Mesenteric fat pad (tissue), 1 donor: ENCODE data around the gene HPCAL1. TPM values are rescaled to one million over a fixed set of nuclear protein-coding genes. Genes with fewer than 3 reads are reported as not detected.

ENCODE experiments used
- DNase-seq: peaks from one replicate; pipeline ENCODE4 v3.0.0-alpha.2; 2020; ENCODE audit warnings: low spot score
- total RNA-seq: library from RNA; stranded (reverse); fragmentation: NEBNext Ultra II Directional; extraction: Animal tissue kit (Norgen Biotek cat#: 25700); gene quantifications from one replicate; pipeline ENCODE4 v1.2.1, GENCODE V29; 2021
- donor health status: DM: yes; HTN: yes; CAD: no.

Gene HPCAL1
- total RNA-seq, 1 donor from 2014 or later: 45.3 TPM

GRCh38 chr2:10417551-10418335 lies 115.0 kb downstream of the HPCAL1 start:
- DNase-seq: no peak

- DNase-seq: no peak
Measured at GRCh38 chr2:10419553-10420257, 117.0 kb downstream of the HPCAL1 start.

DNA sequence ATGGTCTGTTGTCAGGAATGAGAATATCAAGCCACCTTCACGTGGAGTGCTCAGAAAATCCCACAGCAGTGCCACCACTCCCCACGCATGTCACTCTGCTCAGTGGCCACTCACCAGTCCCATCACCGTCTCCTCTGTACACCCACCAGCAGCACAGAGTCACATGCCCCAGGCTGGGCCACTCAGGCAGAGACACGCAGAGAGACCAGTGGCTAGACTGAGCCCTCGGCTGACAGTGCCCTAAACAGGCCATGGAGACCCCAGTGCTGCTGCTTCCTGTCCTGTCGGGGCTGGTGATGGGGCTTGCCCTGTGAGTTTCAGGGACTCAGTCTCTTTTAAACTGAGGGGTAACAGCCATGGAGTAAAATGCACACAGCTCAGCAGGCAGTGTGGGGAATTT lies 119.5 kb downstream of the HPCAL1 start:
- DNase-seq: no peak

GRCh38 chr2:10422732-10423399 lies 120.2 kb downstream of the HPCAL1 start:
- no peak for DNase-seq

GRCh38 chr2:10423400-10423774 lies 120.7 kb downstream of the HPCAL1 start:
- no peak for DNase-seq

DNA sequence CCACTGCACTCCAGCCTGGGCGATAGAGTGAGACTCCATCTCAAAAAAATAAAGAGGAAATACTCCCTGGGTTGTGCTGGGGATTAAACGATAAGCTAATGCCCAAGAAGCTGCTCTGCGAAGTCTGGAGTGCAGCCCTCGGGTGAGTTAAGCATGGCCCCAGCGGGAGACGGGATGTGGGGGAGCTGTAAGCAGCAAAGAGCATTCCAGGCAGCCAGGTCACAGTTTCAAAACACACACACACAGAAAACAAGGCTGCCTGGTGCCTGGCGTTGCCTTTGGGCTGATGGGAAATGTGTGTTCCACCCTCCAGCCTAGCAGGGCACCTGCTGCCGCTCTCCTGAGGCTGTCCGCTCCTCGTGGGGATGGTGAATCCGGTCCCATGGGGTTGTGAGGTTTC lies 121.3 kb downstream of the HPCAL1 start:
- no peak for DNase-seq

DNA sequence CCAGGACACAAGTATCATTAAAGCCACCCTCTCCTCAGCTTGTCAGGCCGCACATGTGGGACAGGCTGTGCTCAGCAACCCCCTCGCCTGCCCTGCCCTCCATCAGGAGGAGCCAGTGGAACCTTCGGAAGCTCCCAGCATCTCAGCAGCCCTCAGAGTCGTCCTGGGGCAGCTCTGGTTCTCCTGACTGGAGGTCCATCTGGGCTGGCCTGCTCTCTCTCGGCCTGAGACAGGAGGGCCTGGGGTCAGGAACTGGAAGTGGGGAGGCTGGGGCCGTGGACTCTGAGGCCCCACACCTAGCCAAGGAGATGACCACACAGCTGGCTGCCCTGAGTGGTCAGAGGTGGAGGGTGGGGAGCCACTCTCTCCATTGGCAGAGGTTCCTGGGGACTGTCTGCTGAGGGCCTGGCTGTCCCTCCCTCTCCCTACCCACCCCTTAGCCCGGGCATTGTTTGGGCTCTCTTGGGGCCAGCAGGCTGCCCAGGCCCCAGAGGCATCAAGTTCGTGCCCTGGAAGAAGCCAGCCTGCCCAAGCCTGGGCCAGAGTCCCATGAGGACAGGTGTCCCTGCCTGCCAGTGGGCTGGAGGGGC lies 122.3 kb downstream of the HPCAL1 start:
- no peak for DNase-seq

GRCh38 chr2:10425699-10426098 lies 123.0 kb downstream of the HPCAL1 start:
- no peak for DNase-seq

DNA sequence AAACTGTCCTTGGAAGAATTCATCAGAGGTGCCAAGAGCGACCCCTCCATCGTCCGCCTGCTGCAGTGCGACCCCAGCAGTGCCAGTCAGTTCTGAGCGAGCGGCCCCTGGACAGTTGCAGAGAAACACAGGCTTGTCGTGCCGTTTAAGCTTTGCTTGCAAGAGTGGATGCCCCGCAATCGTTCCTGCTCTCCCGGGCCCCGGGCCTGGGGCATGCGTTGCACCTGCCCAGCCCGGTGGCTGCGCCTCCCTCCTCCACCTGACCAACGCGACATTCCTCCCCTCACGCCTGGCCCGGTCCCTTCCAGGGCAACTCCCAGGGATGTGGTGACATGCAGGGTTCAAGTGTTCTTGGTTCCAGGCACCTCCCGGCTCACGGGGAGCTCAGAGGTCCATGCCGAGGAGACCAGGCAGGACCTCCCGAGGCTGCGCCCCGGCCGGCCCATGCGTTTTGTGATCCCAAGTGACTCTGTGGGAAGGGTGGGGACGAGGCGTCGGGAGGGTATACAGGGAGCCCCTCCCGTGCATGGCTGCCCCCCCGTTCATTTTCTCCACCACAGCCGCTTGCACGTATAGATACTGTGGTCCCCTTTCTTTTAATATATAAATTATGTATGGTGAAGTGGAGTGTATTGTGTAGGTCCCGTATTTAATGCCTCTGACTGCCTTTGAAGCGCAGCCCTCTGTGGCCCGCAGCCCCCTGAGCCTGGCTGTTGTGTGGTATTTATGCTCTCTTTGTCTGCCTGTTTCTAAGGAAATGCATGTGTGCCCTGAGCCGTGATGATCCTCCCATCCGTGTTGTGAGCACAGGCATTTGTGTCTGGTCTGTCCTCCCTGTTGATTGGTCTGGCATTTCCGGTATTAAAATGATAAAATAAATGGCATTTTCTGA lies 124.3 kb downstream of the HPCAL1 start:
- DNase-seq: no peak

GRCh38 chr2:10427618-10427949 lies 124.9 kb downstream of the HPCAL1 start:
- DNase-seq: no peak

DNA sequence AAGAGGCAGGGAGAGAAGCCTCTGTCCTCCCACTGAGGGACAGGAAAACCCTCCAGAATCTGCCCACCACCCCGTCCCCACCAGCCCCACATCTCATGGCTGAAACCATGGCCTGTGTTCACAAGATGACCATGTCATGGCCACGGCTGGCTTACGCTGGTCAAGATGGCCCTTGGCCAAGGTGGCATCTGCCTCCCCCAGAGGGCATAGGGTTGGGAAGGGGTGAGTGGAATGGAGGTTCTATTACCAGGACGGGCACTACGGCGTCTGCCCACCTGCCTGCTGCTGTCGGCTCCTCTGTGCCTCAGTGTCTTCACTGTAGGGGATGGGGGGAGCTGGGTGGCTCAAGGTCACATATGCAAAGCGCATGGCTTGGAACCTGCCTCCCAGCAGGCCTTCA lies 125.7 kb downstream of the HPCAL1 start:
- DNase-seq: no peak

- DNase-seq: no peak
Measured at GRCh38 chr2:10428924-10429323, 126.2 kb downstream of the HPCAL1 start.

DNA sequence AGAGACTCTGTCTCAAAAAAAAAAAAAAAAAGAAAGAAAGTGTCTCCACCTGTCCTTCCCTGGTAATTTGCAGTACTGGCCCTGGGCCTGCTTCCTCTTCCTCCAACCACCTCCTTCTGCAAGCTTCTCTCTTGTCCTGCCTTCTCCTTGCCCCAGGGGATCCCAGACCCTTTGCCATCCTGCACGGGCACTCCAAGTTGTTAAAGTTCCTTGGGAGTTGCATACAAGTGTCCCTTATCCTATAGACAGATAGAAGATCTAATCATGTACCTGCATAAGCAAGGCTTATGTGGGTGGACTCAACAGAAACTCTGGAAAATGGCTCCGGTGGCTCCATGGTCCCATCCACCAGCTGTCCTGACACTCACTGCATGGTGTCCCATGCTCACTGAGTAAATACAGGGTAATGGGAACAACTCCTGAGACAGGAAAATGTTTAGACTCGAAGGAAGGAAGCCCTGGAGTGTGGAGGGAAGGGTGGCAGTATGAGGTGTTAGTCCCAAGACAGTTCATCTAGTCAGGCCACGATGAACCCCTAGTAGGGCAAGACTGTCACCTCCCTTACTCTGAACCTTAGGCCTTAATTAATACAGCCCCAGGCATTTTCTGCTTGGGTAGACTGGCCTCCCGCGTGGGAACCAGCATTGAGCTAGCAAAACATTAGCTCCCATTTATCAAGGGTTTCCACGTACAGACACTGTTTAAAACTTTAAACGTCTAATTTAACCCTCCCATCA lies 128.3 kb downstream of the HPCAL1 start:
- DNase-seq: no peak

DNA sequence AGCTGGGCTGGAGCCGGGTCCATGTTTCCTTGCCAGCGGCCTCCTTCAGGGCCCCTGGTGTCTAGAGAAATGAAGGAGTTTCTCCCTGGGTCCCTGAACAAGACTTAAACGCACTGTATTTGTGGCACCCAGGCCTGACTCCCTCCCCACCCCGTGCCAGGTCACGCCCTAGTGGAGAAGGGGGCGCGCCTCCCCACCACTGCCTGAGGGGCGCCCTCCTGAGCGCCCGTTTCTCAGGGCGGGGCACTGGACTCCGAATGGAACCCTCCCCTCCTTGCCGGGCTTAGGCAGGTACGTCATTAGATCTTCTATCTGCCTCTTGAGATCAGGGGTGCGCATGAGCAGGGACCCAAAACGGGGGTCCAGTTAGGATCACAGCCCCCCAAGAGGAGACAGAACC lies 129.1 kb downstream of the HPCAL1 start:
- no peak for DNase-seq

DNA sequence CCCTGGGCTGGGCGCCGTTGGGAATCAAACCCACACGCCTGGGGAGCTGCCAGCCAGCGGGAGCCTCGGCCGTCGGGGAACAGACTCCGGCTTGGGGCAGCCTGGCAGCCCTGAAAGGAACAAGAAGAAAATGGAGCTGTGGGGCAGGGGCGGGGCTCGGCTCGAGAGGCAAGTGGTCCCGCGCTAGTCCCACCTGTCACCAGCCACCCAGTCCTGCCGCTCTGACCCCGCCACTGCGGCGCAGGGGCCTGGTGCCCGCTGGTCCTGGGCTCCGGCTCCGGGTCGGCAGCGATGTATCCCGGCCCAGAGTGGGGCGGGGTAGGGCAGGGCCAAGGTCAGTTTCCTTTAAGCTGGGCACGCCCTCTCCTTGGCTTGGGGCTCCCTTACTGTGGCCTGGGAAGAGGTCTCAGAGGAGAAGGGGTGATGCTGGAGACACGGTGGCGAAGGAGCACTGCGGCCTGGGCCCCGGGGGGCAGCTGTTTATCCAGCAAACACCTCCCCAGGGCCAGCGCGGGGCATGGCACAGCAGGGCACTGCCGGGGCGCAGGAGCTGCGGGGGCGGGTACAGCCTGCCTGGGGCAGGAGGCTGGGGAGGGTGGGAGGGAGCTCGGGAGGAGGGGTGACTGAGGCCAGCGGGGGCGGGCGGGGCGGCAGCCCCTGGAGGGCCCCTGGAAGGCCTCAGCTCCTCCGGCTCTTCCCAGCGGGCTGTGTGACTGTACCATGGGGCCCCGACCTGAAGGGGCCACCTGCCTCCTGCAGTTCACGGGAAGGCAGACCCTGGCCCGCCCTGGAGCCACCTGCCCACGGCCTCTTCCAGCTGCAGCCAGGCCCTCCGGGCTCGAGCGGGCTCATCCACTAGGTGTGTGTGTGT lies 129.8 kb downstream of the HPCAL1 start:
- DNase-seq: no peak

GRCh38 chr2:10433264-10433946 lies 130.7 kb downstream of the HPCAL1 start:
- no peak for DNase-seq

GRCh38 chr2:10433947-10434885 lies 131.5 kb downstream of the HPCAL1 start:
- no peak for DNase-seq
